Hippocampal formation (tissue), 2 donors: ENCODE measurements around the gene OFD1.

Source experiments
- DNase-seq, 2 donors: peaks; one replicate each; lab custom pipeline; 2025; lab: John Stamatoyannopoulos, UW

The OFD1 gene, protein sequence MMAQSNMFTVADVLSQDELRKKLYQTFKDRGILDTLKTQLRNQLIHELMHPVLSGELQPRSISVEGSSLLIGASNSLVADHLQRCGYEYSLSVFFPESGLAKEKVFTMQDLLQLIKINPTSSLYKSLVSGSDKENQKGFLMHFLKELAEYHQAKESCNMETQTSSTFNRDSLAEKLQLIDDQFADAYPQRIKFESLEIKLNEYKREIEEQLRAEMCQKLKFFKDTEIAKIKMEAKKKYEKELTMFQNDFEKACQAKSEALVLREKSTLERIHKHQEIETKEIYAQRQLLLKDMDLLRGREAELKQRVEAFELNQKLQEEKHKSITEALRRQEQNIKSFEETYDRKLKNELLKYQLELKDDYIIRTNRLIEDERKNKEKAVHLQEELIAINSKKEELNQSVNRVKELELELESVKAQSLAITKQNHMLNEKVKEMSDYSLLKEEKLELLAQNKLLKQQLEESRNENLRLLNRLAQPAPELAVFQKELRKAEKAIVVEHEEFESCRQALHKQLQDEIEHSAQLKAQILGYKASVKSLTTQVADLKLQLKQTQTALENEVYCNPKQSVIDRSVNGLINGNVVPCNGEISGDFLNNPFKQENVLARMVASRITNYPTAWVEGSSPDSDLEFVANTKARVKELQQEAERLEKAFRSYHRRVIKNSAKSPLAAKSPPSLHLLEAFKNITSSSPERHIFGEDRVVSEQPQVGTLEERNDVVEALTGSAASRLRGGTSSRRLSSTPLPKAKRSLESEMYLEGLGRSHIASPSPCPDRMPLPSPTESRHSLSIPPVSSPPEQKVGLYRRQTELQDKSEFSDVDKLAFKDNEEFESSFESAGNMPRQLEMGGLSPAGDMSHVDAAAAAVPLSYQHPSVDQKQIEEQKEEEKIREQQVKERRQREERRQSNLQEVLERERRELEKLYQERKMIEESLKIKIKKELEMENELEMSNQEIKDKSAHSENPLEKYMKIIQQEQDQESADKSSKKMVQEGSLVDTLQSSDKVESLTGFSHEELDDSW

GRCh38 chrX:13734278-13735172 lies at the start of gene OFD1, which contains the start of gene TRAPPC2:
TSS of gene OFD1 (plus strand) at chrX:13734748. CDS start at chrX:13735072, 324 bp downstream.
TSS of gene TRAPPC2 (minus strand) at chrX:13734620. CDS start at chrX:13719963, 14,657 bp downstream.
- peak; percentile 80 to 82 for DNase-seq

DNA sequence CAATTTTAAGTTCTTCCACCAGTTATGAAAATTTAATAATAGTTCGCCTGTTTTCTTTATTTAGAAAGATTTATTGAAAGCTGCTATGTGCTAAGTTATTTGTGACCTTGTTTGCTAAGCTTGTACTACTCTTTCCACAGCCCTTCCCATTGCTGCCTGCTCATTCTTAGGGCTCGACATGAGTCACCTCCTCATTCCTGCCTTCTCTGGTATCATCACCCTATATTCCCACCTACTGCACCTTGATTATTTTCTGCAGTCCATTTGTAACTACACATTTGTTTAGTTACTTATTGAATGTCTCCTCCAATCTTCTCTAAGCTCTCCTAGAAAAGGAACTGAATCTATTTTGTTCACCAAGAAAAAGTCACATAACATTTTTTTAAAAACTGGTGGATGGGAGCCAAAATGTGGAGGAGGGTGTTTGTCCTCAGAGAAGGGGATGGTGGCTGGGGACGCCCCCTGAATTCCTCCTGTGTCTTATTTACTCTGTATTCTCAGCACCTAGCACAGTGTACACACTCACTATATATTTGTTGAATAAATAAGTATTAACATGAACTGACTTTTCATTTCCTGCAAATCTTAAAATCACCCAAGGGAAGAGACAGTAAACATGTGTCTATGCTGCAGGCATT lies 49.3 kb upstream of the OFD1 start:
- no peak for DNase-seq

- DNase-seq, result no peak
Observed at GRCh38 chrX:13687203-13687602, 47.3 kb upstream of the OFD1 start.

DNA sequence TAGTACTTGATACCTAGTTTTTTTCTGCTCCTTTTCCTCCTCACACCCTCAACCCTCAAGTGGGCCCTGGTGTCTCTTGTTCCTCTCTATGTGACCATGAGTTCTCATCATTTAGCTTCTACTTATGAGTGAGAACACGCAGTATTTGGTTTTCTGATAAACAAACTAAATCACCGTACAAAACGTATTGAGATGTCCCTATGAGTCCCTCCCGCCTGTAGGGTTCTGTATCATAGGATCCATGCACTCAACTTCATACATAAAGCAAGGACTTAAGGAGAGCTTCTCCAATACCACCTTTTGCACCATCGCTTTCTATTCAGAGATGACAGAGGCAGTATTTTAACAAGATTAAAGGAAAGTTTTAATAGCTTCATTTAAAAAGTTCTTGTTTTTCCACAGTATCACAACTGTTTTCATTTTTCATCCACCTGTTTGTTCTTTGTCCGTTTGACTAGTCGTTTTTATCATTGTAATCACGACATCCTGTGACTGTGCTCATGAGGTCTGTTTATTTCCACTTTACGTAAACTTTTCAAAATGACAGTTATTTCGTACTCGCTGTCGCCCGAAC lies 46.1 kb upstream of the OFD1 start:
- DNase-seq, result no peak

GRCh38 chrX:13688958-13689740 lies 45.4 kb upstream of the OFD1 start, which contains the start of gene RAB9A:
TSS of gene RAB9A (plus strand) at chrX:13689128. CDS start at chrX:13708747, 19,619 bp downstream.
- DNase-seq, result peak; percentile 38 to 72

- DNase-seq, result no peak
Observed at GRCh38 chrX:13689741-13690211, 44.8 kb upstream of the OFD1 start.

DNA sequence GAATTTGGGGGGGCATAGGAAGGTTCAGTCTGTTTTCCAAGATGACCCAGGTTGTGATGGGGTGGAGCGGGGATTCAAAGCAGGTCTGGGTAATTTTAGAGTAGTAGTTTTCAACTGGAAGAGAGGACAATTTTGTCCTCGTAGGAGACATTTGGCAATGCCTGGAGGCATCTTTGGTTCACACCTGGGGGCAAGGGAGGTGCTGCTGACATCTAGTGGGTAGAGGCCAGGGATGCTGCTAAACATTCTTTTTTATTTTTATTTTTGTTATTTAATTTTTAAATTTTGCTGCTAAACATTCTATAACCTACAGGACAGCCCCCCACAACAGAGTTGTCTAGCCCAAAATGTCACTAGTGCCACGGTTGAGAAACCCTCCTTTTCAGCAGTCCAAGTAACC lies 43.7 kb upstream of the OFD1 start:
- no peak for DNase-seq

DNA sequence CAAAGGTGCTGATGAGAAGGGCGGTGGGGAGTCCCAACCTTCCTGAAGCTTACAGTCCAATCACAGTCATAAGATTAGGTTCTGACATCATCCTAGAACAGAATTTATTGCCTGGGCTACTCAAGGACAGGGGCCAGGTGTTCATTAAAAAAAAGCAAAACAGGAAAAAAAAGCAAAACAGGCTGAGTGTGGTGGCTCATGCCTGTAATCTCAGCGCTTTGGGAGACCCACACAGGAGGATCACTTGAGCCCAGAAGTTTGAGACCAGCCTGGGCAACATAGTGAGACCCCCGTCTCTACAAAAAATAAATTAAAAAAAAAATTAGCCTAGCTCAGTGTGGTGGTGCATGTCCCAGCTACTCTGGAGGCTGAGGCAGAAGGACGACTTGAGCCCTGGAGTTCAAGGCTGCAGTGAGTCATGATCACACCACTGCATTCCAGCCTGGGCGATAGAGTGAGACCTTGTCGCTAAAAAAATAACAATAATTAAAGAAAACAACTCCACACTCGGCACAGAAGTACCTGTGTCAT lies 42.6 kb upstream of the OFD1 start:
- no peak for DNase-seq

DNA sequence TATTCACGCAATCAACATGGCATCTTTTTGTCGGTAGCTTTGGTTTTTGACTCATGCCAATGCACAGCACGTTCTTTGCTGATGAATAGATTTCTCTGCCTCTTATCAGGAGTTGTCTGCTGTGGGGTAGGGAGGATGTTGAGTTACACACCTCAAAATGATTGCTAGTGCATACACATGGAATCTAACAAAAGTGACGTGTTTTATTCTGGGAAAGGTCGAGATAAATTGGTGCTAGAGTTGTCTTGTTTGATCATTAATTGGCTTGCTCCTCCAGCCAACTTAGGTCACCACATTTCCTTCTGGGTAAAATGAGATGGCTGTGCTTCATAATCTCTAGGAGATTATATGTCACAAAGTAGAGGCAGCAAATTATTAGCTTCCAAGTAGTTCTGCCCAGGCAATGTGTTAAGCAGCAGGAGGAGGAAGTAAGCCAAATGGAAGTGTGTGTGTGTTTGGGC lies 41.7 kb upstream of the OFD1 start:
- no peak for DNase-seq

DNA sequence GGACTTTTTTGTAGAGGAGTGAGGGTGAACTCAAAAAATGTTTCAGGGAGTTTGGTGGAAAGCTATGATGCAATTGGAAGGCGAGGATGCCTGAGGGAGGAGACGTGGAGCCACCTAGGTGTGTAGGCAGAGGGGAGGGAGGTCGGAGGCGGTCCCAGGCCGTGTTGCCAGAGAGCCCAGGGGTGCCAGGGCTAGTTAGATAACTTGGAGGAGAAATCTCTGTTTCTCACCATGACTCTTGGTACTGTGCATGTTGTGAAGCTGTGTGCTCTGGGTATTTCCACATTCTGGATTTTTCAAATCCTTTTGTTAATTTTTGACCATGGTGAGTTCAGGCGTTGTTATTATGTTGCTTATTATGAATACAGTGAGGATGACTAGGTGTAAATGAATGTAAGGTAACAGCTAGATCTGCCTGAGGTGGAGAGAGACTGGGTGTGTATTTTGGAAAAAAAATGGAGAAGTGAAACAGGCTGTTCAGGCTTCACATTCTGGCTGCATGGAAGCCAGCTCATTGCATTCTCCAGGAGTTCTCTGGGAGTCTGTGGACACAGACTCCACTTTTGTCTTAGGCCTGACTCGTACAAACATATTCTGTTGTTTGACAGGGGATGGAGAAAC lies 41.1 kb upstream of the OFD1 start:
- DNase-seq, result no peak

DNA sequence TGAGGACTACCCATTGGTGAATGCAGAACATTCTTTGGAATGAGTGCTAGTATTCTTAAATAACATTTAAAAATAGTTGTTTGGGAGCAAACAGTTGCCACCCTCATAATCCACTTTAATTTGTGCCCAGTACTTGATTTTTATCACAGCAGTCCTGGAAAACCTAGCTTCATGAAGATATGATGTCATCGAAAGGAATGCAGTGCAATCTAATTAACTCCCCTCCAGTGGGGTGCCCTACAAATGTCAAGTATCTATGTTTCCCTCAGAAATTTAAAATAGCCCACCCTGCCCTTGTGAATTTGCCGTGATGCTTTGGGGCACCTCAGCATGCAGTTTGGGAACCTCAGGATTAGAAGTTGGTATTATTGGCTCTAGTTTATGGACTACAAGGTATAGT lies 40.2 kb upstream of the OFD1 start:
- DNase-seq, result no peak

GRCh38 chrX:13694983-13695382 lies 39.6 kb upstream of the OFD1 start:
- DNase-seq, result no peak

DNA sequence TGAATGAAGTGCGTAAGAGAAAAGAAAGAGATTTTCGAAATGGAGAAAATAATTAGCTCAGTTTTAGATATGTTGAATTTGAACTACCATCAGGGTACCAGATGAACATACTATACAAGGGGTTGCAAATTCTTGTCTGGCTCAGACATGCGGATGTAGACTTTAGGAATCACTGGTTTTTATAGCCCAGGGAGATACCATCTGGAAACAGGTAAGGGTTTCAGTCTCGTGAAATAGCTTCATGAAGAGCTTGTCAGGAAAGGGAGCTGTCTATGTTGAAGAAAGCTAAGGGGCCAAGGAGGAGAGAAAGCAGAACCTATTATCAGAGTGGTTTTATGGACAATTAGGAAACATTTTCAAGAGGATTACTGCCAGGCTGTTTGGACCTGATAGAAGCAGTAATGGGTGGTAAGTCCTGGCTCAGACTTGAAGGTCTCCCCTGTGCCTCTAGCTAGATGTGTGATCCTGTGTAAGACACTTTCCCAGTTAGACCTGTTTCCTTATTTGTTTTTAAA lies 38.9 kb upstream of the OFD1 start:
- no peak for DNase-seq

GRCh38 chrX:13697455-13697854 lies 37.1 kb upstream of the OFD1 start:
- no peak for DNase-seq

GRCh38 chrX:13697976-13698375 lies 36.6 kb upstream of the OFD1 start:
- DNase-seq, result no peak

GRCh38 chrX:13698432-13698831 lies 36.1 kb upstream of the OFD1 start:
- DNase-seq, result no peak

- DNase-seq, result no peak
Observed at GRCh38 chrX:13699183-13699826, 35.2 kb upstream of the OFD1 start.

DNA sequence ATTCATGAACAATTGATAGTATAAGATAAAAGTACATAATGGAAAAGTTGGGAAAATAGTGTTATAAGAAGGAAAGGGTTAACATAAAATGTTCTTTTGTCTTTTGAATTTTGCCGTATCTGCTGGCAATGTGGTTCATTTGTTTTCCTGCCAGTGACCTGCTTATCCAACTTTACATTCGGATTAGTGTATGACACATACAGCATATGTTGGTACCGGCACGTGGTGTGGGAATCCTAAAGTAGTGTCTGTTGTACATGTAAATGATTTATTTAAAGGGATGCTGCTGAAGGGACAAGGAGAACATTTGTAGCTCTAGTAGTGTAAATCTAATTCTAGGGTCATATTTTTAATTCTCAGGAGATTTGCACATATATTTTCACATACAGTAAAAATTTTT lies 34.2 kb upstream of the OFD1 start:
- DNase-seq, result no peak
